ENCODE data around the gene RARG. TPM values are rescaled to one million over a fixed set of nuclear protein-coding genes. Genes with fewer than 3 reads are reported as not detected.

The RARG gene
- total and polyA plus RNA-seq, 2 of the 8 experiments (the other 6 are each of a cell fraction or from before 2014, with no cell fraction given) = 68.6 to 68.9 TPM

DNA sequence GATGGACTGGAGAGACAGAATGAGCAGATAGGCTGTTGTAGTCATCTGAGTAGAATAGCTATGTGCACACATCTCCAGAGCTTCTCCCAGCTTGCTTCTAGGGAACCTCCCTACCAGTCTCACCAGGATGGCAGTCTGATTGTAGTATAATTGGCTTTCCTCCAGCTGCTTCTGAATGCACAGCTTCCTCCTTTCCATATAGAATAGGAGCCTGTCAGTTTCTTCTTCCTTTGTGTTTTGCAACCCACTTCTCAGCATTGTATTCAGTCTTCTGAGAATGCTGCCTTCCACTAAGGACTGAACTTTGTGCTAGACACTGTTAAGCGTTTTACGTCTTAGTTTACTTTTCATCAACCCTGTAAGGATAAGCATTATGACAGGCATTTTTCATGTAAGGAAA lies 49.1 kb downstream of the RARG start:
- FAIRE-seq = no peak
- TF ChIP-seq HDAC6 (IDR thresholded peaks at IDR 0.05; ENCODE audit: low read depth, low read length) = no peak
- TF ChIP-seq EGR1 (IDR thresholded peaks at IDR 0.05; ENCODE audit: borderline replicate concordance, low read depth, low read length) = no peak
- no peak for TF ChIP-seq CREB1 (IDR thresholded peaks at IDR 0.05)
- no peak for TF ChIP-seq RNF2 (IDR thresholded peaks at IDR 0.05; ENCODE audit: borderline replicate concordance, low read depth, low read length, missing control alignments, poor library complexity, severe bottlenecking)
- TF ChIP-seq, protein P1, sequence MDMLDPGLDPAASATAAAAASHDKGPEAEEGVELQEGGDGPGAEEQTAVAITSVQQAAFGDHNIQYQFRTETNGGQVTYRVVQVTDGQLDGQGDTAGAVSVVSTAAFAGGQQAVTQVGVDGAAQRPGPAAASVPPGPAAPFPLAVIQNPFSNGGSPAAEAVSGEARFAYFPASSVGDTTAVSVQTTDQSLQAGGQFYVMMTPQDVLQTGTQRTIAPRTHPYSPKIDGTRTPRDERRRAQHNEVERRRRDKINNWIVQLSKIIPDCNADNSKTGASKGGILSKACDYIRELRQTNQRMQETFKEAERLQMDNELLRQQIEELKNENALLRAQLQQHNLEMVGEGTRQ (IDR thresholded peaks at IDR 0.05; ENCODE audit: low read length) = no peak
- TF ChIP-seq KDM4A (IDR thresholded peaks at IDR 0.05; ENCODE audit: low read depth, low read length, severe bottlenecking) = no peak
- TF ChIP-seq, protein P2, sequence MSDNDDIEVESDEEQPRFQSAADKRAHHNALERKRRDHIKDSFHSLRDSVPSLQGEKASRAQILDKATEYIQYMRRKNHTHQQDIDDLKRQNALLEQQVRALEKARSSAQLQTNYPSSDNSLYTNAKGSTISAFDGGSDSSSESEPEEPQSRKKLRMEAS (IDR thresholded peaks at IDR 0.05) = no peak
- no peak for TF ChIP-seq JUND (IDR thresholded peaks at IDR 0.05; ENCODE audit: low read length)
- TF ChIP-seq GTF2F1 (IDR thresholded peaks at IDR 0.05; ENCODE audit: borderline replicate concordance, low read depth, low read length) = no peak
- no peak for TF ChIP-seq YY1 (IDR thresholded peaks at IDR 0.05; ENCODE audit: low read depth, low read length)
- no peak for TF ChIP-seq CHD1 (IDR thresholded peaks at IDR 0.05; ENCODE audit: low read depth, low read length)
- TF ChIP-seq TAF1 (IDR thresholded peaks at IDR 0.05; ENCODE audit: low read depth, low read length) = no peak

More for the DNA sequence above, 49.1 kb downstream of the RARG start:
- peaks cover 8% of the 10 kb centered on the region for H3K23me2 ChIP-seq (ENCODE audit: low read depth, low read length)
- peaks cover 0 to 11% of the 10 kb centered on the region in 2 experiments for H4K20me1 ChIP-seq (replicated peaks in 1 of 2; ENCODE audit: control insufficient read depth in 1 of 2, insufficient read depth in 2 of 2, low read length in 2 of 2)
- H3K9ac ChIP-seq (replicated peaks in 1 of 4; ENCODE audit: extremely low read depth in 1 of 4, low read depth in 3 of 4, low read length in 3 of 4) = no peak overlapping the region
- H3K27me3 ChIP-seq (replicated peaks in 1 of 4; ENCODE audit: control insufficient read depth in 3 of 4, extremely low read depth in 1 of 4, insufficient read depth in 3 of 4, low read length in 3 of 4) = peaks cover 0 to 13% (median 12%) of the 10 kb centered on the region in 4 experiments; a peak in 6 of 7 replicates
- no peak overlapping the region for H2BK15ac ChIP-seq (ENCODE audit: low read length)
- peaks cover 12 to 50% (median 36%) of the 10 kb centered on the region in 4 experiments for H3K36me3 ChIP-seq (ENCODE audit: control insufficient read depth in 2 of 4, insufficient read depth in 4 of 4, low read length in 3 of 4)
- no peak overlapping the region for H3K4me3 ChIP-seq (ENCODE audit: extremely low read depth in 1 of 4, insufficient read depth in 2 of 4, low read depth in 3 of 4, low read length in 4 of 4)
- H3K14ac ChIP-seq (ENCODE audit: insufficient read length) = no peak overlapping the region
- H3K79me2 ChIP-seq (ENCODE audit: control insufficient read depth in 1 of 2, insufficient read depth in 2 of 2, low read length in 2 of 2) = peaks cover 0 to 11% of the 10 kb centered on the region in 2 experiments; a peak in 2 of 4 replicates
- no peak overlapping the region for H2BK120ac ChIP-seq (replicated peaks; ENCODE audit: low read depth, low read length)
- H2AFZ ChIP-seq (ENCODE audit: low read length) = no peak overlapping the region
- no peaks in the 10 kb centered on the region for H3K9me3 ChIP-seq (ENCODE audit: insufficient read depth in 2 of 2, low read depth in 1 of 2, low read length in 1 of 2)
- CTCF ChIA-PET (ENCODE audit: partially characterized antibody) = interaction anchor here (1.0 to 11.1 kb wide), 9 partner anchors 8 to 239 kb away, joined by 3 to 164 read pairs (median 26); partner anchors contain the start of gene ITGB7
- H3K79me1 ChIP-seq (ENCODE audit: low read depth, low read length) = peaks cover 2% of the 10 kb centered on the region; the same call in 1 of the 2 replicates
- H3K27ac ChIP-seq (ENCODE audit: low read depth, low read length) = no peak overlapping the region
- H3K18ac ChIP-seq (ENCODE audit: extremely low read depth, low read length) = no peak overlapping the region
- H2BK5ac ChIP-seq (ENCODE audit: low read depth, low read length) = no peak overlapping the region
- H3K4me1 ChIP-seq (replicated peaks in 1 of 4; ENCODE audit: control insufficient read depth in 3 of 4, insufficient read depth in 4 of 4, low read length in 3 of 4) = peaks cover 2 to 10% (median 4%) of the 10 kb centered on the region in 4 experiments; a peak in 6 of 7 replicates
- no peak overlapping the region for H2BK20ac ChIP-seq (ENCODE audit: low read length)
- H3K4ac ChIP-seq (replicated peaks; ENCODE audit: insufficient read length, low read depth, low read length) = no peak overlapping the region
- no peak overlapping the region for H3K23ac ChIP-seq (ENCODE audit: insufficient read length)
- H4K8ac ChIP-seq (ENCODE audit: extremely low read depth, insufficient read depth, low read length) = no peak overlapping the region
- H4K91ac ChIP-seq (replicated peaks; ENCODE audit: insufficient read length, low read length) = no peak overlapping the region
- POLR2A ChIA-PET (ENCODE audit: partially characterized antibody) = interaction anchor here (0.6 to 3.8 kb wide), 5 partner anchors 9 to 240 kb away, joined by 3 to 18 read pairs (median 3); no protein-coding TSS in a partner anchor
- no peak overlapping the region for H2BK12ac ChIP-seq (ENCODE audit: low read depth, low read length)
- no peak for DNase-seq (ENCODE audit: low read depth in 1 of 2, low spot score in 2 of 2)
- 91% methylated on average over 2 of the region's 2 CpGs; no CpG with 5 or more reads in 1 of the 2 experiments for WGBS, 2 experiments (ENCODE audit: extremely low coverage in 1 of 2, insufficient coverage in 1 of 2, insufficient read length in 1 of 2, insufficient replicate concordance in 2 of 2, low coverage in 1 of 2, low lambda C conversion rate in 2 of 2, missing lambda C conversion rate in 1 of 2)
- H4K5ac ChIP-seq (ENCODE audit: insufficient read length, low read depth, low read length) = no peak overlapping the region
- H3K4me2 ChIP-seq (ENCODE audit: insufficient read depth in 1 of 2, low read depth in 2 of 2, low read length in 2 of 2) = no peak overlapping the region; a peak in 1 of 4 replicates
- H3K56ac ChIP-seq (replicated peaks; ENCODE audit: insufficient read length, low read depth, low read length) = no peak overlapping the region
- H2AK5ac ChIP-seq (ENCODE audit: low read depth, low read length) = no peak overlapping the region
